ENCODE measurements around the gene RUNX2.

The RUNX2 gene

GRCh38 chr6:45704056-45704800 lies 376.1 kb downstream of the RUNX2 start:
- no peak for DNase-seq (ENCODE audit: low spot score)

GRCh38 chr6:45705137-45705855 lies 377.2 kb downstream of the RUNX2 start:
- DNase-seq (ENCODE audit: low spot score) = no peak

- DNase-seq (ENCODE audit: low spot score) = no peak
These were observed 378.2 kb downstream of the RUNX2 start for GRCh38 chr6:45706319-45706718.

- no peak for DNase-seq (ENCODE audit: low spot score)
These were observed 379.0 kb downstream of the RUNX2 start for GRCh38 chr6:45707176-45707575.

GRCh38 chr6:45709781-45710220 lies 381.7 kb downstream of the RUNX2 start:
- DNase-seq (ENCODE audit: low spot score) = no peak

- peak; percentile 24 for DNase-seq (ENCODE audit: low spot score)
These were observed 382.2 kb downstream of the RUNX2 start for GRCh38 chr6:45710304-45710821.

- no peak for DNase-seq (ENCODE audit: low spot score)
These were observed 383.9 kb downstream of the RUNX2 start for GRCh38 chr6:45712076-45712475.

GRCh38 chr6:45712786-45713185 lies 384.7 kb downstream of the RUNX2 start:
- DNase-seq (ENCODE audit: low spot score) = no peak

Measured in AG20443 (cell line).